ENCODE data around the gene DQX1. TPM values are rescaled to one million over a fixed set of nuclear protein-coding genes. Genes with fewer than 3 reads are reported as not detected.

The DQX1 gene
- total and polyA plus RNA-seq, 2 of the 4 experiments (the other 2 are of a cell fraction), result 0.07 TPM; not detected in 1

- Histone ChIP-seq H3K9me1 (ENCODE audit: insufficient read depth, low read length) (peaks cover 13% of the 10 kb centered on the region; the same call in 1 of the 2 replicates), H3K14ac (replicated peaks; ENCODE audit: low read depth, low read length) (peak overlapping the region; percentile 73), H3K4me2 (ENCODE audit: low read depth, low read length) (peak overlapping the region; percentile 92), H2AK5ac (ENCODE audit: low read depth, low read length) (peak overlapping the region; percentile 90), H3K4ac (ENCODE audit: low read depth, low read length) (peak overlapping the region; percentile 81), H3K56ac (ENCODE audit: extremely low read depth, insufficient read depth, low read length) (peak overlapping the region; percentile 21; the same call in 1 of the 2 replicates), H2AK9ac (replicated peaks; ENCODE audit: low read depth, low read length, poor library complexity) (peak overlapping the region; percentile 93), H3K4me1 (ENCODE audit: control insufficient read depth, insufficient read depth, low read length) (peaks cover 20% of the 10 kb centered on the region), H3K23ac (ENCODE audit: low read depth, low read length) (peak overlapping the region; percentile 41; the same call in 1 of the 2 replicates), H3K36me3 (ENCODE audit: control insufficient read depth, insufficient read depth, low read length) (peaks cover 13% of the 10 kb centered on the region), H3K18ac (ENCODE audit: low read depth, low read length) (no peak overlapping the region), H4K91ac (ENCODE audit: insufficient read depth, low read depth, low read length) (peak overlapping the region; percentile 79; the same call in 1 of the 2 replicates), H3K9ac (ENCODE audit: low read depth, low read length) (peak overlapping the region; percentile 71), H3K27me3 (ENCODE audit: control insufficient read depth, insufficient read depth, low read length) (no peaks in the 10 kb centered on the region), H2BK120ac (ENCODE audit: low read depth, low read length) (peak overlapping the region; percentile 49), H3K4me3 (ENCODE audit: insufficient read depth, low read depth, low read length) (peak overlapping the region; percentile 52), H2AFZ (replicated peaks; ENCODE audit: low read length, poor library complexity) (peak overlapping the region; percentile 94), H4K5ac (ENCODE audit: low read depth, low read length) (peak overlapping the region; percentile 61; the same call in 1 of the 2 replicates), H4K20me1 (ENCODE audit: insufficient read depth, low read length) (no peaks in the 10 kb centered on the region; the same call in 1 of the 2 replicates), H3K27ac (ENCODE audit: insufficient read depth, low read length) (peak overlapping the region; percentile 50; the same call in 1 of the 2 replicates), H2BK15ac (ENCODE audit: low read depth, low read length) (no peak overlapping the region), H3K9me3 (ENCODE audit: control insufficient read depth, insufficient read depth, low read length) (no peaks in the 10 kb centered on the region), H2BK5ac (ENCODE audit: low read depth, low read length, poor library complexity, severe bottlenecking) (peak overlapping the region; percentile 40), H2BK20ac (ENCODE audit: low read depth, low read length) (no peak overlapping the region), H3K79me1 (ENCODE audit: low read depth in 1 of 2, low read length in 2 of 2) (peaks cover 14 to 48% of the 10 kb centered on the region in 2 experiments), H4K8ac (ENCODE audit: low read depth in 2 of 2, low read length in 2 of 2) (peak overlapping the region; percentile 53 to 84)
- ATAC-seq (ENCODE audit: low read depth), result peak; percentile 80
- dilution Hi-C loops (cut with HindIII; ENCODE audit: low sequenced_read_pairs, unreplicated experiment) (no loop called here), in situ Hi-C loops (cut with MboI; ENCODE audit: low sequenced_read_pairs) (no loop called here), intact Hi-C loops (cut with micrococcal nuclease) (no loop called here)
- DNase-seq, result peak; percentile 46
- POLR2A ChIA-PET (ENCODE audit: unreplicated experiment), result no interaction called here
- CTCF ChIA-PET, result interaction anchor here (1.5 kb wide), 1 partner anchor 66 kb away, joined by 3 read pairs; the partner anchor contains the start of genes CCDC142 and TTC31
- no TSS peak for BruUV-seq (replicated peaks)
- 0 out of 2 replicates have a peak, but pooled peaks have one; percentile 4 for TF ChIP-seq MXI1 (IDR thresholded peaks at IDR 0.05; ENCODE audit: borderline replicate concordance, low read depth, low read length)
- TF ChIP-seq ELK1 (IDR thresholded peaks at IDR 0.05; ENCODE audit: borderline replicate concordance, low read depth, low read length), result no peak
- no peak for TF ChIP-seq SMC3 (IDR thresholded peaks at IDR 0.05; ENCODE audit: low read depth, low read length)
- WGBS, 2 experiments (ENCODE audit: extremely low coverage in 2 of 2, insufficient read length in 1 of 2), result 14% methylated on average over 62 of the region's 85 CpGs; no CpG with 5 or more reads in 1 of the 2 experiments
Observed at GRCh38 chr2:74548900-74549826, 23.1 kb upstream of the DQX1 start.

Measured in IMR-90 (cell line).